GM12874 (cell line): ENCODE data around the gene CCDC7.

Source experiments
- CTCF ChIP-seq: IDR thresholded peaks from 2 replicates; pipeline ENCODE4 v1.5.1; 2011; ENCODE audit warnings: low read depth, mild to moderate bottlenecking, control low read depth, low read length, moderate library complexity; ENCODE audit not compliant: insufficient read depth

Gene CCDC7

DNA sequence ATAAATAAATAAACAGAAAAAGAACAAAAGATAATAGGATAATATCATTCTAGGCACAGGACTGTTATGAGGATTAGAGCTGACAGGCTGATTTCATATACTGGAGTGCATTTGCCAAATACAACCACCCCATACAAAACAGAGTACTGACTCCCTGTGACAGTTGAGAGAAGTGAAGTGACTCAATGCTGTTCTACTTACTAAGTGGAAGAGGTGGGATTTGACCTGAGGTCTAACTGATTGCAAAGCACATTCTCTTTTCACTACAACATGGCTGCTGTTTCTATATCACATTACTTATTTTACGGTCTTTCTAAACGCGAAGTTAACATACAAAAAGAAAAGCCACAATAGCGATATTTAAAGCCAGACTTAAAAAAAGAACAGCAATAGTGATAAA, 460.7 kb downstream of the CCDC7 start:
- TF ChIP-seq CTCF = no peak

DNA sequence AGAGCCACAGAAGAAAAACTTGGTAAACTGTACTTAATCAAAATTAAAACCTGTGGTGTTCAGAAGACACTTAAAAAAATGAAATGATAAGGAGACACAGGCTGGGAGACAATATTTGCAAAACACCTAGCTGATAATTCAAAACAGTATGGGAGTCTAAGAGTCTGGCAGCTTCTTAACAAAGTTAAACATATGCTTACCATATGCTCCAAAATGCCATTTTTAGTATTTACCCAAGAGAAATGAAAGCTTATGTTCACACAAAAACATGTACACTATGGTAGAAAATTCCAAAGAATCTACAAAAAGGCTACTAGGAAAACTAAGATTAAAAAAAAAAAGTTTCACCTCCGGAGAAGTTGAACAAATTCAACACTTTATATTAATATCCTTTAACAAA, 463.5 kb downstream of the CCDC7 start:
- no peak for TF ChIP-seq CTCF

- TF ChIP-seq CTCF = no peak
Measured at GRCh38 chr10:32911285-32912016, 465.5 kb downstream of the CCDC7 start.

DNA sequence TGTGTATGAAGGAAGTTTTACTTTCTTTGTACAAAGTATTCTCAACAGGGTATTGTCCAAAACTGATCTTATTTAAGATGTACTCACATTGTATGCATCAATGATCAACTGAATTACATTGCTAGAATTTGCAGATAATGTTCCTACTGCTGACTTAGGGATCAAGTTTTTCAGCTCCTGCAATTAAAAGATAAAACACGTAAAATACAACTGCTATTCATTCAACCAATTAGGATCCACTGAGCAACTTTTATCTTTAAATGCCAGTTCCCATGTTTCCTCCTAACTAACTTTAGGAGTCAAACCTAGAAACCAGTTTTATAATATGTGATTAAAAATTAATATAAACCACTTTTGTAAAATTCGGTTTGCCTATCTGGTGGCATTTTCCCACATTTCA, 476.2 kb downstream of the CCDC7 start:
- no peak for TF ChIP-seq CTCF

DNA sequence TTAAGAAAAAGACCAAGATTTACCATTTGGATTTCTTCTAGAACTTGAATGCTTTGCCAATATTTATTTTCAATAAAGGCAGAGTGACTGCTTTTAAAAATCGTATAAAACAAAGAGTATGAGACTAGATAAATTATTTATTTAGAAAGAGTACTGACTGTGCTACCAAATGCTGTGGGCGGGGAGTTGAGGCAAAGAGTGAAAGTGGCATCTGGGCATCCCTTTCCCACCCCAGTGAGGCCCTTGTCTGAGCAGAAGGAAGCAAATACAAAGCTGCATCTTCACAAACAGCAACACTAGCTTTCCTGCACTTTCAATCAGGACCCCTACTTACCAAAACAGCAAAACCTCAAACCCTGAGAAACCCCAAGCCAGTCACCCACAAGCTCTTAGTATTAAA, 477.2 kb downstream of the CCDC7 start:
- TF ChIP-seq CTCF = no peak

DNA sequence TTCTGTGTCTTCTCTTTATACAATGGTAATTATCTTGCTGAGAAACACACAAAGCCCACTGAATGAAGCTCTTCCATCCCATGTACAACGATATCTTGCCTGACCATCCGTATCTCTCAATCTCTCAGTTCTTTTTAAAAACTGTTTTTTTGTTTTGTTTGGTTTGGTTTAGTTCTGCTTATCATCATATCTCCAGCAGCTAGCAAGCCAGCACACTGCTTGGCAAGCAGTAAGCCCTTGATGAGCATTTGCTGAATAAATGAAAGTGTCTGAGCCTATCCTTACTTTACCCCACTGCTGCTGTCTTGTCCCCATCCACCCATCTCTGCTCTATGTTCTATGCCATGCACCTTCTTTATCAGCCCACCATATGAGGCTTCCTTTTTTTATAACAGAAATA, 477.9 kb downstream of the CCDC7 start:
- TF ChIP-seq CTCF = no peak
